Activated naive CD4-positive, alpha-beta T cell treated with anti-CD3 and anti-CD28 coated beads, Interleukin-2, amount 50 U/mL, for 72 hours (primary cell): ENCODE measurements around the gene CTXND2. TPM values are rescaled to one million over a fixed set of nuclear protein-coding genes. Genes with fewer than 3 reads are reported as not detected.
"Not testable (repeated sequence)": the region's sequence is repeated elsewhere in the genome, so short reads cannot be mapped to it uniquely, and the experiment has no call there.

Experiments
- ATAC-seq, 2 donors: fragments of 150-1000 bp; cut with Tn5 transposase; 2 replicates each; pipeline ENCODE4 v1.10.0; 2021; ENCODE audit warnings: mild to moderate bottlenecking in 2 of 2, moderate library complexity in 2 of 2
- DNase-seq, 2 donors: peaks; one replicate each; pipeline ENCODE4 v3.0.0; 2021 to 2022; ENCODE audit warnings: low spot score in 2 of 2
- H3K27ac Mint-ChIP-seq, 2 donors: one replicate each; pipeline ENCODE4 v1.8.0; 2022; ENCODE audit warnings: mild to moderate bottlenecking in 2 of 2, mixed read lengths in 2 of 2
- H3K36me3 Mint-ChIP-seq, 2 donors: one replicate each; pipeline ENCODE4 v1.8.0; 2022; ENCODE audit warnings: mixed read lengths in 2 of 2
- H3K9me3 Mint-ChIP-seq, 2 donors: one replicate each; pipeline ENCODE4 v1.8.0; 2022; ENCODE audit warnings: mixed read lengths in 2 of 2
- total RNA-seq, 2 donors: library from RNA; stranded (reverse); gene quantifications; one replicate each; pipeline ENCODE4 v1.2.3, GENCODE V29; 2022

Gene CTXND2
- total RNA-seq = not detected

GRCh38 chr1:150887018-150887417 is at the start of gene CTXND2:
Gene CTXND2 (plus strand): TSS chr1:150887136. CDS start chr1:150912315, 25,179 bp downstream.
- peaks cover 0 to 4% of the 10 kb centered on the region in 2 donors for H3K9me3 Mint-ChIP-seq
- no peak within 1 kb of the TSS for H3K27ac Mint-ChIP-seq

GRCh38 chr1:150840850-150841249 is 46.1 kb upstream of the CTXND2 start:
- H3K9me3 Mint-ChIP-seq, DNase-seq, ATAC-seq, H3K27ac Mint-ChIP-seq: not testable (repeated sequence)
- H3K36me3 Mint-ChIP-seq = peaks cover 12% of the 10 kb centered on the region in 2 donors

More at GRCh38 chr1:150887018-150887417, at the start of gene CTXND2:
- no peaks in the 10 kb centered on the region for H3K36me3 Mint-ChIP-seq
- ATAC-seq (no peak), DNase-seq (no peak)

GRCh38 chr1:150841626-150842025 is 45.3 kb upstream of the CTXND2 start:
- ATAC-seq (peak; percentile 84 to 89), DNase-seq (peak in 1 of 2 donors; percentile 13)
- Mint-ChIP-seq H3K27ac (peak overlapping the region in 1 of 2 donors; percentile 85), H3K9me3 (no peaks in the 10 kb centered on the region), H3K36me3 (peaks cover 12% of the 10 kb centered on the region in 2 donors)

- Mint-ChIP-seq H3K36me3 (peaks cover 12 to 15% of the 10 kb centered on the region in 2 donors), H3K27ac (peak overlapping the region in 1 of 2 donors; percentile 85), H3K9me3 (no peaks in the 10 kb centered on the region)
- ATAC-seq (no peak), DNase-seq (no peak)
These were observed 44.6 kb upstream of the CTXND2 start for GRCh38 chr1:150842343-150842742.

- DNase-seq (no peak), ATAC-seq (no peak)
- peaks cover 12 to 21% of the 10 kb centered on the region in 2 donors for H3K36me3 Mint-ChIP-seq
- H3K9me3 Mint-ChIP-seq = no peaks in the 10 kb centered on the region
- H3K27ac Mint-ChIP-seq = no peak overlapping the region
These were observed 44.0 kb upstream of the CTXND2 start for GRCh38 chr1:150842964-150843363.

GRCh38 chr1:150843474-150843873 is 43.5 kb upstream of the CTXND2 start:
- Mint-ChIP-seq H3K9me3 (no peaks in the 10 kb centered on the region), H3K27ac (no peak overlapping the region), H3K36me3 (peaks cover 12 to 24% of the 10 kb centered on the region in 2 donors)
- ATAC-seq = no peak
- no peak for DNase-seq

- H3K9me3 Mint-ChIP-seq = no peaks in the 10 kb centered on the region
- no peak for DNase-seq
- H3K36me3 Mint-ChIP-seq = peaks cover 0 to 12% of the 10 kb centered on the region in 2 donors
- no peak overlapping the region for H3K27ac Mint-ChIP-seq
- peak; percentile 66 to 83 for ATAC-seq
These were observed 40.3 kb upstream of the CTXND2 start for GRCh38 chr1:150846473-150847146.

- DNase-seq, ATAC-seq, H3K9me3 Mint-ChIP-seq, H3K27ac Mint-ChIP-seq: not testable (repeated sequence)
- H3K36me3 Mint-ChIP-seq = peaks cover 4 to 30% of the 10 kb centered on the region in 2 donors
These were observed 36.1 kb upstream of the CTXND2 start for GRCh38 chr1:150850801-150851362.

- peaks cover 4 to 24% of the 10 kb centered on the region in 2 donors for H3K36me3 Mint-ChIP-seq
- DNase-seq, H3K9me3 Mint-ChIP-seq, H3K27ac Mint-ChIP-seq, ATAC-seq: not testable (repeated sequence)
These were observed 34.2 kb upstream of the CTXND2 start for GRCh38 chr1:150852734-150853133.

GRCh38 chr1:150863724-150864123 is 23.2 kb upstream of the CTXND2 start:
- Mint-ChIP-seq H3K9me3 (peaks cover 0 to 10% of the 10 kb centered on the region in 2 donors), H3K36me3 (peaks cover 0 to 21% of the 10 kb centered on the region in 2 donors), H3K27ac (no peak overlapping the region)
- DNase-seq (no peak), ATAC-seq (peak; percentile 50 to 82)

- peaks cover 0 to 21% of the 10 kb centered on the region in 2 donors for H3K36me3 Mint-ChIP-seq
- not testable (repeated sequence) for H3K27ac Mint-ChIP-seq, ATAC-seq, H3K9me3 Mint-ChIP-seq, DNase-seq
These were observed 22.7 kb upstream of the CTXND2 start for GRCh38 chr1:150864200-150864599.

GRCh38 chr1:150869683-150870082 is 17.3 kb upstream of the CTXND2 start:
- ATAC-seq (peak; percentile 22 to 71), DNase-seq (no peak)
- peaks cover 0 to 10% of the 10 kb centered on the region in 2 donors for H3K9me3 Mint-ChIP-seq
- H3K36me3 Mint-ChIP-seq = peaks cover 0 to 22% of the 10 kb centered on the region in 2 donors
- peak overlapping the region in 1 of 2 donors; percentile 68 for H3K27ac Mint-ChIP-seq

- no peak overlapping the region for H3K27ac Mint-ChIP-seq
- ATAC-seq (no peak), DNase-seq (no peak)
- peaks cover 5 to 23% of the 10 kb centered on the region in 2 donors for H3K36me3 Mint-ChIP-seq
- peaks cover 0 to 8% of the 10 kb centered on the region in 2 donors for H3K9me3 Mint-ChIP-seq
These were observed 14.4 kb upstream of the CTXND2 start for GRCh38 chr1:150872572-150872971.

- no peak for ATAC-seq
- no peaks in the 10 kb centered on the region for H3K9me3 Mint-ChIP-seq
- H3K36me3 Mint-ChIP-seq = peaks cover 5 to 14% of the 10 kb centered on the region in 2 donors
- DNase-seq = no peak
- H3K27ac Mint-ChIP-seq = no peak overlapping the region
These were observed 13.4 kb upstream of the CTXND2 start for GRCh38 chr1:150873521-150873920.

- H3K9me3 Mint-ChIP-seq = no peaks in the 10 kb centered on the region
- peaks cover 5 to 14% of the 10 kb centered on the region in 2 donors for H3K36me3 Mint-ChIP-seq
- DNase-seq (no peak), ATAC-seq (no peak)
- peak overlapping the region; percentile 72 to 74 for H3K27ac Mint-ChIP-seq
These were observed 12.3 kb upstream of the CTXND2 start for GRCh38 chr1:150874455-150875196.

GRCh38 chr1:150875197-150876118 is 11.5 kb upstream of the CTXND2 start:
- no peaks in the 10 kb centered on the region for H3K9me3 Mint-ChIP-seq
- ATAC-seq = no peak
- DNase-seq = no peak
- H3K36me3 Mint-ChIP-seq = peaks cover 5 to 14% of the 10 kb centered on the region in 2 donors
- peak overlapping the region; percentile 92 to 96 for H3K27ac Mint-ChIP-seq
